Activated naive CD4-positive, alpha-beta T cell treated with anti-CD3 and anti-CD28 coated beads, Interleukin-2, amount 50 U/mL, for 72 hours (primary cell): Measurements from ENCODE around the gene PAK2. TPM values are rescaled to one million over a fixed set of nuclear protein-coding genes. Genes with fewer than 3 reads are reported as not detected.

Source experiments
- ATAC-seq, 2 donors: fragments of 150-1000 bp; cut with Tn5 transposase; 2 replicates each; pipeline ENCODE4 v1.10.0; 2021; ENCODE audit warnings: mild to moderate bottlenecking in 2 of 2, moderate library complexity in 2 of 2
- DNase-seq, 2 donors: peaks; one replicate each; pipeline ENCODE4 v3.0.0; 2021 to 2022; ENCODE audit warnings: low spot score in 2 of 2
- H3K27ac Mint-ChIP-seq, 2 donors: one replicate each; pipeline ENCODE4 v1.8.0; 2022; ENCODE audit warnings: mild to moderate bottlenecking in 2 of 2, mixed read lengths in 2 of 2
- H3K36me3 Mint-ChIP-seq, 2 donors: one replicate each; pipeline ENCODE4 v1.8.0; 2022; ENCODE audit warnings: mixed read lengths in 2 of 2
- H3K9me3 Mint-ChIP-seq, 2 donors: one replicate each; pipeline ENCODE4 v1.8.0; 2022; ENCODE audit warnings: mixed read lengths in 2 of 2
- total RNA-seq, 2 donors: library from RNA; stranded (reverse); gene quantifications; one replicate each; pipeline ENCODE4 v1.2.3, GENCODE V29; 2022

The PAK2 gene
- total RNA-seq, 2 donors from 2014 or later, result 73.5 to 102 TPM

- Mint-ChIP-seq H3K27ac (no peak overlapping the region), H3K36me3 (peaks cover 9 to 22% of the 10 kb centered on the region in 2 donors), H3K9me3 (peaks cover 5 to 6% of the 10 kb centered on the region in 2 donors)
- DNase-seq, result no peak
- ATAC-seq, result no peak
Measured at GRCh38 chr3:196763179-196763578, 23.5 kb downstream of the PAK2 start.

DNA sequence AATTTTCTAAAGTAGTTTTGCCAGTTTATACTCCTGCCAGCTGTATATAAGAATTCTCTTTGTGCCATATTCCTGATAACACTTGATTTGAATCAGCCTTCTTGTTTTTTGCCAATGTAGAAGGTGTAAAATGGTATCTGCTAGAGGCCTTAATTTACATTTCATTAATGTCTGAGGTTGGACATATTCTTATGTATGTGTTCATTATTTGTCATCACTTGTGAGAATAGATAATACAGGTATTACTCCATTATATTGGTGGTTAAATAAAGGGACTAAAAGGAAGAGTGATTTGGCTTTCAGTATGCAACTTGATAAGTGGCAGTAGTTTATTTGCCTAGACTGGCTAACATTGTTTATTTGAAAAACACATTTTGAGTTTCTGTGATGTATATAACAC, 25.8 kb downstream of the PAK2 start:
- Mint-ChIP-seq H3K27ac (no peak overlapping the region), H3K9me3 (peaks cover 4% of the 10 kb centered on the region in 2 donors), H3K36me3 (peaks cover 4 to 12% of the 10 kb centered on the region in 2 donors)
- no peak for ATAC-seq
- DNase-seq, result no peak

DNA sequence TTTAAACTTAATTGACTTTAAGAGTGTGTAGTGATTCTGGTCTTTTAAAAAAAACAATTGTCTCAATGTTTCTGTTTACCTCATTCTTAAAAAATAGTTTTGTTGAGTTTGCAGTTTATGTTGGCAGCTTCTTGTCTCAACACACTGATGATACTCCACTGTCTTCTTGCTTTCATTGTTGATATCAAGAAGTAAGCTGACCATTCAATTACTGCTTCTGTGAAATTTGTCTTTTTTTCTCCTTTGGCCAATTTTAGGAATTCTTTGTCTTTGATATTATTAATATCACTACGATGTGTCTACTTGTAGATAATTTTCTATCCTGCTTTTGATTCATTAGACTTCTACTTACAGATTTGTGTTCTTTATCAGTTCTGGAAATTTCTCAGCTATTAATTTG, 31.4 kb downstream of the PAK2 start:
- no peak for DNase-seq
- no peak for ATAC-seq
- Mint-ChIP-seq H3K36me3 (peaks cover 0 to 5% of the 10 kb centered on the region in 2 donors), H3K9me3 (no peaks in the 10 kb centered on the region), H3K27ac (peak overlapping the region in 1 of 2 donors; percentile 1)

GRCh38 chr3:196772102-196772501, 32.4 kb downstream of the PAK2 start:
- Mint-ChIP-seq H3K36me3 (peaks cover 0 to 11% of the 10 kb centered on the region in 2 donors), H3K9me3 (no peaks in the 10 kb centered on the region), H3K27ac (no peak overlapping the region)
- no peak for DNase-seq
- ATAC-seq, result no peak

GRCh38 chr3:196772897-196773296, 33.2 kb downstream of the PAK2 start:
- DNase-seq (no peak), ATAC-seq (no peak)
- Mint-ChIP-seq H3K27ac (peak overlapping the region in 1 of 2 donors; percentile 12), H3K9me3 (no peaks in the 10 kb centered on the region), H3K36me3 (peaks cover 0 to 11% of the 10 kb centered on the region in 2 donors)

DNA sequence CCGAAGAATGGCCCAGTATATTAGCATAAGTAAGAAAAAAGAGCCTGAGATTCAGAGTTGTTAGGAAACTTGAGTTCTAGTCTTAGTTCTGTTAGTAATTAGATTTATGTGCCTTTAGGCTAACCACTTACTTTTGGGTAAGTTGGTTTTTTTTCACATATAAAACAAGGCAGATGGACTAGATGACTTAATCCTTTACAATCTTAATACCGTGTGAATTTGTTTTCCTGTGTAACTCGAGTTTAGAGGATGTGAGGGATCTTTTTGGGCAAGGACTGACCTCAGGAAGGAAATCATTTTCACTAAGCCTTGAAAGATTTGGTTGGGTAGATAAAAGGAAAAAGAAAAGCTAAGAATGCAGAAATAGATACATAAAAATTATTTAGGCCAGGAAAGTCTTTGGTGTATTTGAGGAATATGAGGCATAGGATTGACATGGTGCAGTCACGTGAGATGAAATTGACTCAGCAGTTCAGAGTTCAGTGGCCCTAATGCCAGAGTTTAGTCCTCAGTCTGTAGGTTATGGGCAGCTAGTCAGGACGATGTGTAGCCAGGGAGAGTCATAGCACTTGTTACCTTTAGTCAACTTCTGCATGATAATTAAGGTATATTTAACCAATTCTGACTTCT, 34.6 kb downstream of the PAK2 start:
- no peak overlapping the region for H3K27ac Mint-ChIP-seq
- peaks cover 0 to 2% of the 10 kb centered on the region in 2 donors for H3K9me3 Mint-ChIP-seq
- ATAC-seq (peak in 1 of 2 donors; percentile 68), DNase-seq (no peak)
- H3K36me3 Mint-ChIP-seq, result peaks cover 0 to 21% of the 10 kb centered on the region in 2 donors

- H3K9me3 Mint-ChIP-seq, result peaks cover 3 to 7% of the 10 kb centered on the region in 2 donors
- H3K36me3 Mint-ChIP-seq, result peaks cover 5 to 27% of the 10 kb centered on the region in 2 donors
- DNase-seq (no peak), ATAC-seq (no peak)
- H3K27ac Mint-ChIP-seq, result no peak overlapping the region
Measured at GRCh38 chr3:196774848-196775422, 35.3 kb downstream of the PAK2 start.

DNA sequence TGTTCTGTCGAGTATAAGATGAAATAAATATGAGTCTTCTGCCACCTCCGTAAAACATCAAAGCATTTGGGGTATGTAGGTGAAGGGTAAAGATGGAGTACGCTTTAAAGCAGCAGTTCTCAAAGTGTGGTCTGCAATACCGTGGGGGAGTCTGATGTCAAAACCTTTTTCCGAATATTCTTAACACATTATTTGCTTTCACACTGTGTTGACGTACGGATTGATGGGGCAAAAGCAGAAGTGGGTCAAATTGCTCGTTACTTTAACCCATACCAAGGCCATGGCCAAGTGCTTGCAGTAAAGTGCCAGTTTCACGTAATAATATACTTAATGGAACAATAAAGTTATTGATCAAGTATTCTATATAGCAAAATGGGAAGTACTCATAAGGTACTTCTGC, 36.3 kb downstream of the PAK2 start:
- DNase-seq (no peak), ATAC-seq (no peak)
- Mint-ChIP-seq H3K36me3 (peaks cover 8 to 32% of the 10 kb centered on the region in 2 donors), H3K27ac (no peak overlapping the region), H3K9me3 (peaks cover 6 to 10% of the 10 kb centered on the region in 2 donors)

DNA sequence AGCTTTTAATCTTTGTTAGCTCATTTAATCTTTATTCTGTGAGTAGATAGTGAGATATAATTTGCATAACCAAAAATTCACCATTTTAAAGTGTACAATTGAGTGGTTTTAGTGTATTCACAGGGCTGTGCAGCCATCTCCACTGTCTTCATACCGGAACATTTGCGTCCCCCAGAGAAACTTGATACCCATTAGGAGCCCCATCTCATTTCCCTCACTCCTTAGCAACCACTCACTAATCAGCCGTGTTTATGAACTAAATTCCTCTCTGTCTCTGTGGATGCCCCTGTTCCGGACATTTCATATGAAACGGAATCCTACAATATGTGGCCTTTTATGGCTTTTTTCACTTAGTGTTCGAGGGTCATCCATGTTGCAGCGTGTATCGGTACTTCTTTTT, 38.2 kb downstream of the PAK2 start:
- peaks cover 6 to 10% of the 10 kb centered on the region in 2 donors for H3K9me3 Mint-ChIP-seq
- no peak overlapping the region for H3K27ac Mint-ChIP-seq
- DNase-seq (no peak), ATAC-seq (no peak)
- peaks cover 8 to 35% of the 10 kb centered on the region in 2 donors for H3K36me3 Mint-ChIP-seq

DNA sequence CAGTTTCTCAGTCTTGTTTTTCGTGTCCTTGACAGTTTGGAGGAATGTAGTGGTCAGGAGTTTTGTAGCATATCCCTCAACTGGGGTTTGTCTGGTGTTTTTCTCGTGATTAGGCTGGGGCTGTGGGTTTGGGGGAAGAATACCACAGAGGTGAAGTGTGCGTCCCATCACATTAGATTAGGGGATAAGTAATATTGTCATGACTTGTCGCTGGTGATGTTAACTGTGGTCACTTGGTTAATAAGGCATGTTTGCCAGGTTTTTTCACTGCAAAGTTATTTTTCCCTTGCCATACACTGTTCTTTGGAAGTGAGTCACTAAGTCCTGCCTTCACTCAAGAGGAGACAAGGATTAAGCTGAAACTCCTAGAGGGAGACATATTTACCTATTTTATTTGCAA, 39.1 kb downstream of the PAK2 start:
- DNase-seq (no peak), ATAC-seq (no peak)
- peaks cover 8 to 45% of the 10 kb centered on the region in 2 donors for H3K36me3 Mint-ChIP-seq
- H3K9me3 Mint-ChIP-seq, result peaks cover 6 to 10% of the 10 kb centered on the region in 2 donors
- no peak overlapping the region for H3K27ac Mint-ChIP-seq

DNA sequence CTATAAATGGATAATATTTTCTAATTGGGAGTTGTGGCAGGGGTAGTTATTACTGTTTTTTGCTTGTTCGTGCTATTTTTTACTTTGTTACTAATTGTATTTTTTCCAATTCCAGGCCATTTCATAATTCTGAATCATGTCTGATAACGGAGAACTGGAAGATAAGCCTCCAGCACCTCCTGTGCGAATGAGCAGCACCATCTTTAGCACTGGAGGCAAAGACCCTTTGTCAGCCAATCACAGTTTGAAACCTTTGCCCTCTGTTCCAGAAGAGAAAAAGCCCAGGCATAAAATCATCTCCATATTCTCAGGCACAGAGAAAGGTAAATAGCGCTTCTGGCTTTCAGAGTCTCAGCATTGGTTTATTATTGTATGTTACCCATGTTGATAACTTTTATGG, 42.9 kb downstream of the PAK2 start:
- H3K9me3 Mint-ChIP-seq, result peaks cover 6 to 13% of the 10 kb centered on the region in 2 donors
- ATAC-seq, result no peak
- peaks cover 13 to 58% of the 10 kb centered on the region in 2 donors for H3K36me3 Mint-ChIP-seq

GRCh38 chr3:196788528-196788927, 48.9 kb downstream of the PAK2 start:
- peaks cover 0 to 6% of the 10 kb centered on the region in 2 donors for H3K9me3 Mint-ChIP-seq
- DNase-seq (no peak), ATAC-seq (no peak)
- H3K36me3 Mint-ChIP-seq, result peaks cover 9 to 63% of the 10 kb centered on the region in 2 donors
- H3K27ac Mint-ChIP-seq, result no peak overlapping the region

More for the DNA sequence above, 42.9 kb downstream of the PAK2 start:
- peak overlapping the region in 1 of 2 donors; percentile 55 for H3K27ac Mint-ChIP-seq
- DNase-seq, result no peak

GRCh38 chr3:196789885-196790359, 50.3 kb downstream of the PAK2 start:
- Mint-ChIP-seq H3K36me3 (peaks cover 10 to 67% of the 10 kb centered on the region in 2 donors), H3K27ac (no peak overlapping the region), H3K9me3 (peaks cover 0 to 13% of the 10 kb centered on the region in 2 donors)
- DNase-seq (no peak), ATAC-seq (no peak)

DNA sequence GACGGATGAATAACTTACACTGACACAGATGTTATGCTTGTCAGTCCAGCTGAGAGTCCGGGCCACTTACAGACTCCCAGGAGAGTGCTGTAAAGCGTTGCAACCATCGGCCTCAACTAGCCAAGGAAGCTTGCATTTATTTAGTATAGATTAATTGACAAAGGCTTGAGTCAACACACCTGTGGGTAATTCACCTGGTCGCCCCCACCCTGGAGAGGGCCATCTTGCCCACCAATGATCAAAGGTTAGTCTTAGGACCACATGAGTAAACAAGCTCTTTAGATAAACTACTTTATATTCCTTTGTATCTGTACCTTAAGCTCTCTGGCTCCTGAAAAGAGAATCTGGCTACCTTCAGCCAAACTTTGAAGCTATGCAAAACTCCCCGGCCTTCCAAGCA, 51.0 kb downstream of the PAK2 start:
- DNase-seq (no peak), ATAC-seq (no peak)
- peaks cover 0 to 11% of the 10 kb centered on the region in 2 donors for H3K9me3 Mint-ChIP-seq
- H3K27ac Mint-ChIP-seq, result no peak overlapping the region
- peaks cover 5 to 60% of the 10 kb centered on the region in 2 donors for H3K36me3 Mint-ChIP-seq

GRCh38 chr3:196792771-196793170, 53.1 kb downstream of the PAK2 start:
- H3K27ac Mint-ChIP-seq, result no peak overlapping the region
- DNase-seq, result no peak
- peaks cover 0 to 10% of the 10 kb centered on the region in 2 donors for H3K9me3 Mint-ChIP-seq
- H3K36me3 Mint-ChIP-seq, result peaks cover 5 to 50% of the 10 kb centered on the region in 2 donors
- ATAC-seq, result no peak

GRCh38 chr3:196793246-196793645, 53.6 kb downstream of the PAK2 start:
- Mint-ChIP-seq H3K36me3 (peaks cover 5 to 50% of the 10 kb centered on the region in 2 donors), H3K9me3 (peaks cover 0 to 10% of the 10 kb centered on the region in 2 donors), H3K27ac (no peak overlapping the region)
- no peak for DNase-seq
- no peak for ATAC-seq

GRCh38 chr3:196794467-196794866, 54.8 kb downstream of the PAK2 start:
- ATAC-seq, result no peak
- peaks cover 5 to 44% of the 10 kb centered on the region in 2 donors for H3K36me3 Mint-ChIP-seq

GRCh38 chr3:196796317-196796716, 56.7 kb downstream of the PAK2 start:
- H3K36me3 Mint-ChIP-seq, result peaks cover 5 to 27% of the 10 kb centered on the region in 2 donors

More at GRCh38 chr3:196794467-196794866, 54.8 kb downstream of the PAK2 start:
- peaks cover 0 to 10% of the 10 kb centered on the region in 2 donors for H3K9me3 Mint-ChIP-seq
- no peak overlapping the region for H3K27ac Mint-ChIP-seq
- DNase-seq, result no peak

More at GRCh38 chr3:196796317-196796716, 56.7 kb downstream of the PAK2 start:
- ATAC-seq (no peak), DNase-seq (no peak)
- Mint-ChIP-seq H3K9me3 (peaks cover 0 to 10% of the 10 kb centered on the region in 2 donors), H3K27ac (no peak overlapping the region)
